Left colon (tissue), 2 donors: ENCODE results near the gene ZNF474. TPM values are rescaled to one million over a fixed set of nuclear protein-coding genes. Genes with fewer than 3 reads are reported as not detected.

ENCODE experiments used
- ATAC-seq: fragments of 200-7000 bp; cut with Tn5 transposase; one replicate; pipeline ENCODE4 v1.9.1; 2020; ENCODE audit warnings: mild to moderate bottlenecking, moderate library complexity
- DNase-seq, 2 donors: peaks; one replicate each; pipeline ENCODE4 v3.0.0-alpha.2; 2020
- intact Hi-C, 2 donors: fragments of 100-400 bp; cut with DNase I in 1 of 2; cut with micrococcal nuclease in 1 of 2; formaldehyde crosslinking; loops; one replicate each; pipeline versions ENCODE4 v1.11.2 to v1.14.0; 2022; cut with DNase I, micrococcal nuclease
- total RNA-seq, 2 donors: library from RNA; stranded (reverse); fragmentation: NEBNext Ultra II Directional; extraction: Animal tissue kit (Norgen Biotek cat#: 25700); gene quantifications; one replicate each; pipeline ENCODE4 v1.2.1, GENCODE V29; 2021
- donor health status: DM: no; HTN: no; CAD: no.
- donor health status: DM: yes; HTN: yes; CAD: no.

The ZNF474 gene
- total RNA-seq, 2 donors from 2014 or later, result not detected

DNA sequence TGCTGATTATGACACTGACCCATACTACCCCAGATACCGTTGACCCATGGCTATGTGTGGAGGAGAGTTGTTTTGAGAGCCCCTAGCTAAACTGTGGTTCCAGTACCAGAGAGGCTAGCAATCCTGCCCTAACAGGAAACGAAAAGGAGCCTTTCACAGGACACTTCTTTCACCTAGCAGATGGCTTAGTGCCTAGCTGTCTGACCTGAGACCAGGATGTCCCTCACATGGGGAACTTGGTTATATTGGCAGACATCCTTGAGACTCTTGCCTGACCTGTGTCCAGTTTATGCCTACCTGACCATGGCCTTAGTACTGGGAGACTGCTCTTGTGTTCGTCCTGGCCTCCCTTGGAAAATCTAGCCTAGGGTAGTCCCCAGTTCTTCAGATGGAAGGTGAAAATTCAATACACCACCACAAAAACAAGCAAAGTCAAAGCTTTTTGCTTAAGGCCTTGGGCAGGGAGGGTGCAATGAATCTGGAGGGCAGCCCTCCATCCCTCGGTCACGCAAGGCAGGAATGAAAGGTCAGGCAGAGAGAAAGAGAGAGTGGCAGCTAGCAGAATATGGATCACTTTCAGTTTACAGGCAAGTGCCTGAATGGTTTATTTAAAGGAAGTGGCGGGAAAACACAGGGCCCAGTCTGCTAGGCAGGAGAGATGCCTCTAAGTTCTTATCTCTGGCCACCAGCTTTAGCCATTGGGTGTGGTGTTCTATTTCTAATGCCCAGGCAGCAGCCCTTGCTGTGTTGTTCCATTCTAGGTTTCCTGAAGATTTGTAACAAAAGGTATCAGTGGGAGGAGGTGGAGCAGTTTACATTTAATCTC lies 16.4 kb upstream of the ZNF474 start:
- intact Hi-C loops, result no loop called here
- ATAC-seq (no peak), DNase-seq (no peak)

DNA sequence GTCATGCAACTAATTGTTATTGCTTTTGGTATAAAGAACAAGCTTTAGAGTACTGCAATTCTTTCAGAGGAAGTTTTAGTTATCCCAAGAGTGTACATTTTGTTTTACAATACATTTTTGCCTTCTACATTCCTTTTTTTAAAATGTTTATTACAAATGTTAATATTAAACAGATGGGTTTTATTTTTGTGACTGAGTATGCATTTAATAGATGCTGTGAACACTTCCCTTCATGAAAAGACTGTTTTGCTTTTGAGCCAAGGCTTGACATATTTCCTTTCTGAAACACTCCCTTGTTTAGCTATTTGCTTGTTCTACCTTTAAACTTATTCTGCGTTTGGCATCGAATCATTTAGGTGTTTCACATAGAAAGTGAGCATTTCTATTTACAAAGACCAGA lies 14.8 kb upstream of the ZNF474 start:
- no peak for ATAC-seq
- intact Hi-C loops, result no loop called here
- DNase-seq, result no peak

DNA sequence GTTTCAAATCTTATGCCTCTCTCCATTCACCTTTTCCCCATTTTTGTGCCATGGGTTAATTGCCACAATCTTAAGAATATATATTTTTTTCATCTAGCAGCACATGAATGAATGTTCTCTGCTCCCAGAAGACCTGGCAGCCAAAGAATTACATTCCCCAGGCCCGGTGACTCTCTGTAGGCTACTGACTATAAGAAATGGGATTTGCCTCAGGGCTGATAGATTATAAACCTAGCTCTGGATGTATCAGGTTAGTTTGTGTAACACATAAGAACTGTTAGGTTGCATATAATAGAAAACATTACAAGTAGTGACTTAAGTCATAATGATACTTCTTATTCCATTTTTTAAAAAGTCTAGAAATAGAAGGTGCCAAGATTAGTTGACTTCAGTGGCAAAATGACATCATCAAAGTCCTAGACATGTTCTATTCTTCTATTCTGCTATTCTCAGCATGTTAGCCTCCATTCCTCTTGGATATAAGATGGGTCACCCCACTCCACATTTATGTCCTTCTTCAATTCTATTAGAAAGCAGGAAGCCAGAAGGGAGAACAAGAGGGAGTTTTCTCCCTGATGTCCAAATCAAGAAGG lies 10.9 kb upstream of the ZNF474 start:
- DNase-seq, result no peak
- intact Hi-C loops, result no loop called here
- no peak for ATAC-seq

DNA sequence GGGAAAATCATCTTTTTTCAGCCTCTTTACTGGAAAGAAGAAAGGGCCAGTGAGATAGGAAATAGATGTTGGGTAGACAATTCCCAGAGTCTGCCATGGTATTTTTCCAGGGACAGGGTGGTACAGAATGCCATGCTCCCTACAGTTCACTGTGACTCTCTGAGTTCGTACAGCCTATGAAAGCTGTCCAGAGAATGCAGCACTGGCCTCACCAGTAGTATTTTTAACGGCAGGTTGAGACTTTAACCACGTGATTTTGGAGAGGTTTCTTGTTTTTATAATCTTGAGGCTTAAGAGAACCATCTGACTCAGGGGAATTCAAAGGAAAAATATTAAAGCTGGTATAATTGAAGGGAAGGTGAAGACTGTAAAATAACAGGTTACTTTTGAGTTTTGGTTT lies 10.1 kb upstream of the ZNF474 start:
- ATAC-seq (no peak), DNase-seq (no peak)
- intact Hi-C loops, result no loop called here

DNA sequence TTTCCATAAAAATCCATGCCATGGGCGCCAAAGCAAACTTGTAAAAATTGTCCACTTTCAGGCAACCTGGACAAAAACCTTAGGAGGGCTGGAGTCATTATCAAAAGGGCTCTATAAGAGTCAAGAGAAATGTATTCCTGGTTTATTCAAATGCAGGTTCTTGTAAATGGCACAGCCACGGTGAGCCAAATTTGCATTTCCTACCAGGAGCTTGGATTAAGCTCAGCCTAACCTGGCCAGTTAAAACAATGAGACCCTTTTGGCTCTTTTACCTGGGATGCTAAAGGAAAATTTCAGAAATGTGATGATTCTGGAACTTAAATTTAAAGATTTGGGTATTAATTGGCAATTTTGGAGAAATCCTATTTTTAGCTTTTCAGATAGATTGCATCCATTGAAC lies 8.9 kb upstream of the ZNF474 start:
- DNase-seq, result no peak
- ATAC-seq, result no peak
- intact Hi-C loops, result no loop called here

DNA sequence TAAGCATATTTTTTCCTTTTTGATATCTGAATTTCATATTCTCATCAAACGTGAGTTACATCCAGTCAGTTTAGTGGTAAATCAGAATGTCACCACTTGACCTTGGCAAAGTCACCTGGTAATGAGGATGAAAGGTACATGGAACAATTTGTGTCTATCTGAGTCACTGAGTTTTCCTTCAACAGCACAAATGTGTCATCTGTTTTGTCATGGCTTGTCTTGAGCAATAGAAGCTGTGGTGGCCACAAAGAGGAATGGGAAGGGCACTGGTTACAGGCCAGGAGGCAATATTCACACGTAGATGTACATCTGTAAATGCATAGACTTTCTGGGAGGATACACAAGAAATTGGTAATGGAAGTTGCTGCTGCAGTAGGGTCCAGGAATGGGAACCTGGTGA lies 8.4 kb upstream of the ZNF474 start:
- DNase-seq, result no peak
- intact Hi-C loops, result no loop called here
- ATAC-seq, result no peak

DNA sequence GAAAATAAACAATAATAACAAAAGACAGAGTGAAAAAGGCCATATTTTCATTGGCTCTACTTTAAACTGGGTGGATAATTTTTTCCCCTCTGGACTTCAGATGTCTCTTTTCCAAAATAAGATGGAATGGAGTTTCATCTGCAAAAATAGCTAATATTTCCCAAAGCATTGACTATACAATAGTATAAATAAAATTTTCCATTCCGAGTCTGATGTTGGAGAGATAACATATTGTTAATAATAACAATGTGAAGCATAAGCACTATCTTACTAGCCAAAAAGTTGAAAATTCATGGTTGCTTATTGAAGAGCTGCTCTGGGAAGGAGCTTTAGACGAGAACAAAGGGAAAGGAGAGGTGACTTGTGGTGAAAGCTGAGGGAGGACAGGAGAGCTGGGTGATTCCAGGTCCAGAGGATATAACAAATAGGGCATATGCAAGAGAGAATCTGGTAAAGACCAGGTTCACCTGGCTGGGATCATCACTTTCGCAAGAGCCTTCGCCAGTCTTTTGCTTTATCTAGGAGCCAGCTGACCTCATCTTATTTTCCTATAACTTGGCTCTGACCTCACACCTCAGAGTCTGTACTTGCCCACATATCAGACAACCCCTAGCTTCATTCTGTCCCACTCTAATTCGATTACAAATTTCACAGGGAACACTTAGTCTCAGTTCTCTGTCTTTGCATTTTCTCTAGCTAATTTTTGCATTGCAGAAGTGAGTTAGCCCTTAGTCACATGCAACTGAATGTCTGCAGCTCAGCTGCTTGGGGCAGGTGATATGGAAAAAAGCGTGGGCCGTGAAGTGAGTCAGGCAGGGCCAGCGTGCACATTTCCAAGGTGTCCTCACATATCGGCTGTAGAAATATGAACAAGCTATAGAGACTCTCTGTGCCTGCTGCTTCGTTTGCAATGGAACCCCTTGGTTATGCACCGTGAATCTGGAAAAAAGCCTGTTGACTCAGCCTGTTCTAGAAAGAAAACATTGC lies 7.6 kb upstream of the ZNF474 start:
- no peak for ATAC-seq
- intact Hi-C loops, result no loop called here
- no peak for DNase-seq

DNA sequence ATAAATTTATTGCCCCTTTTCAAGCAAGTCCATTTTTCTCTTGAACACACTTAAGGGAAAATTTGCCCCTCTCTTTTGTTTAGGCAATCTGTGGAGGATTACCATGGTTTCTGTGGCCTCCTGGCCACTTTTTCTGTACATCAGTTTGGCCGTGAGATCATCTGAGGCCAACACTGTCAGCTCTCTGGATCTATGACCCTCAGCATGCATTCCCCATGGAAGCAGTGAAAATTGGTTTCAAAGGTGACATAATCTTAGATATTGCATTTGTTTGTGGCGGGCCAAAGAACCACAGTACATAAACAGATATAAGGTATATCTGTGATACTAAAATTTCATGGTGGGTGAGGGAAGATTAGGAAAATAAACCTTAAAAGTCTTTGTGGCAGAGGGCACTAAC lies 4.6 kb upstream of the ZNF474 start:
- intact Hi-C loops, result no loop called here
- ATAC-seq (no peak), DNase-seq (no peak)

DNA sequence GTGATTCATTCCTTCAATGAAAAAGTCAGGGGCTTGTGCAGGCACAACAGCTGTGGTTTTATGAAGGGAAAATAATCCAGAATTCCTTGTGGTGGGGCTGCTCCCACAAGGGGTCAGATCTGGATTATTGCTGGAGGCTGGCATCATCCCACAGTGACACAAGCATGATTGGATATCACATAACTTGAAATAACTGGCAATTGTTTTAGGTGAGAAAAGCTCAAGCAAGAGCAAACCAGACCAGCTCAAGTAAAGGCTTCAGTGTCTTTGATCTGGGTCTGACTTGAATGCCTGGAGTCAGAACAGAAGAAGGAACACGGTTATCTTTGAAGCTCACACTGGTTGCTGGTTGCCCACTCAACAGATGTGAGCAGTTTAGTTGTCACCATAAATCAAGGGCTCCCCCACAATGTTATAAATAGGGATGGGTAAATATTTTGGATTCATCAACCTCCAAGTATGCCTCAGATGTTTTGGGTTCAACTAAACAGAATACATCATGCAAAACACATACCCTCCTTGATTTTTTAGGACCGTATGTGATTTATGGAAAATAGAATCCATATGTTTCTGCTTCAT lies 3.1 kb upstream of the ZNF474 start:
- no peak for ATAC-seq
- intact Hi-C loops, result no loop called here
- no peak for DNase-seq

DNA sequence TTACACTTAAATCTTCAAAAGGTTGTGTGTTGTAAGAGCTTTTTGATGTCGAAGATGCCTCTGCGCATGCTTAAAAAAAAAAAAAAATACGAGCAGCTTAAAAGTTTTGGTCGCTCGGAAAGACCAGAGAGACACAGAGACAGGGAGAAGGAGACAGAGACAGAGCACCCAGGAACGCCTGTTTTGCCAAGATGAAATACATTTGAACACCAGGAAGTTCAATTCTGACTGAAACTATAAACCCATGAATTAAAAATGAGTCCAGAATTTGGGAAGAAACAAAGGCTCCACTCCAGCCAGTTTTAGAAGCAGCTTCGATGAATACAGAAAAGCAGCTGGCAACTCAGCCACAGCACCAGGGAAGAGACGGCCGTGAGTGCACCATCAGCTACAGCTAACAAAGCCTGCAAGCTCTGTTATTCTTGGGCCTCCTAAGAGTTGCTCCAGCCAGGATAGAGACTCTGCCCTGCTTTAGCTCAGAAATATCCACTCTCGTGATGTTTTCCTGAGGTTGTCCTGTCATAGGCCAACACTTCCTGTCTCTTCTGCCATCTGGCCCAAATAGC lies 2.5 kb upstream of the ZNF474 start:
- intact Hi-C loops, result no loop called here
- DNase-seq (no peak), ATAC-seq (no peak)

DNA sequence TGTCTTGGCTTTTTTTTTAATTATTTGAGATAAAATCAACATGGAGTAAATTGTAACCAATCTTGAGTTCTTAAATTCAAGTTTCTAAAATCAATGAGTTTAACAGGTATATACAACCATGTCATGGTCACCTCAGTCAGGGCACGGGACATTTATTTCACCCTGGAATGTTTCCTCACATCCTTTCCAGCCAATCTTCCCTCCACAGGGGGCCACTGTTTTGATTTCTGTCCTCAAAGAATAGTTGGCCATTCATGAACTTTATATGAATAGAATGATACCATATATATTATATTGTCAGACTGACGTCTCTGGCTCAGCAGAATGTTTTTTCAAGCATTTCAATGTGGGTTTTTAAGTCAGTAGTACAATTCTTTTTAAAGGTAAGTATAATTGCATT lies 806 bp downstream of the ZNF474 start:
- DNase-seq, result no peak
- intact Hi-C loops, result no loop called here
- ATAC-seq, result no peak

DNA sequence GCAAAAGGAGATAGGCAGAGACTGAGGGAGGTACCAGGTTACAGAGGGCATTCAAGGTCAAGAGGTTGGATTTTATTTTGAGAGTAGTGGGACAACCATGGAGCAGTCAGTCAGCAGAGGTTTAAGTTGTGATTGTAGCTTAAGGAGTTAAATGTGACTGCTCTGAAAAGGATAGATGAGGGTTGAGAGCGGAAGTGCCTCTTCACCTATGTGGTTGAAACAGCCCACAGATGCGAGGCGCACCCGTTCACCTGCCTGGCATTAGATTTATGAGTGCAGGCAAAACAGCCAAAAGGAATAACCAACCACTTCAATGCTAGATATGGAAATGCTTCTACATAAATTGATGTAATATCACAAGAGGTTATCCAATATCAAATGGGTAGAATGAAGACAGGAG lies 8.4 kb downstream of the ZNF474 start:
- intact Hi-C loops, result no loop called here
- DNase-seq, result no peak
- no peak for ATAC-seq

DNA sequence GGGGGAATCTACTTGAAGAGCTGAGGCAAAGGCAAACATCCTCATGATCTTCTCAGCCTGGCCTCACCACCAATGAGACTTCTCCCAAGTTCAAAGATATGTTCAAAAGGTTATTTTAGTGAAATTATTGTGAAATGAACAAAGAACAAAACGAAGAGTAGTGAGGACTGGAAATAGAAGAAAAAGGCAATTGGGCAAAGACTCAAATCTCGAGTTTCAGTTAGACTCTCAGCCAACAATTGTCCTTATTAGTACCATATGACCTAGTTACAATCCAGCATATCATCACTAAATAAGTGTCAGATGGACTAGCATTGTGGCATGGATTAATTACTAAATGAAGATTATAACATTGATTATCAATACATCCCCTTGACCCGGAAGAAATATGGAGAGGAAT lies 9.0 kb downstream of the ZNF474 start:
- intact Hi-C loops, result no loop called here
- no peak for DNase-seq
- no peak for ATAC-seq

DNA sequence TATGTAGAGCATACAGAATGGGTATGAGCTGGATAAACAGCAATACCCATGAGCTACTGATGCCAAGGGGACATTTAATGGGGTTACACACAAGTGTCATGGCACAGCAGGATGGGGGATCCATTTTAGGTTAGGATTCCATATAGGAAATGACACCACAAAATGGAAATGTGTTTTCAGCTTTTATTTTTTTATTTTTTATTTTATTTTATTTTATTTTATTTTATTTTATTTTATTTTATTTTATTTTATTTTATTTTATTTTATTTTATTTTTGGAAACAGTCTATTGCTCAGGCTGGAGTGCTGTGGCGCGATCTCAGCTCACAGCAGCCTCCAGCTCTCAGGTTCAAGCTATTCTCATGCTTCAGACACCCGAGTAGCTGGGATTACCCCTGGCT lies 11.6 kb downstream of the ZNF474 start:
- intact Hi-C loops, result no loop called here
- DNase-seq (no peak), ATAC-seq (no peak)

DNA sequence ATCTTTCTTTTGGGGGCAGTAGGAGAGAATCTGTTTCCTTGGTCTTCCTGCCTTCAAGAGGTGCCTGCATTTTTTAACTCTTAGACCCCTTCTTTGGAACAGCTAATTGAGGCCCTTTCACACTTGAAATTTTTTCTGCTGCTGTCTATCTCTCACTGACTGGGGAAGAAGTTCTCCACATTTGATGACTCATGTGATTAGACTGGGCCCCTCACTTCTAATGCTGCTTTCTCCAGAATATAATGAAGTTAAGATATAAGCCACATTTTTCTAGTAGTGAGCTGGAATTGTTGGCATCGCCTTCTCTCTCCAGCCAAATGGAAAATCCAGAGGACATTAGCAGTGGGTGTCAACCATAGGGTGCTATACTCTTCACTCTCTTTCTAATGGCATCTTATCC lies 12.4 kb downstream of the ZNF474 start:
- DNase-seq, result no peak
- no peak for ATAC-seq
- intact Hi-C loops, result no loop called here

DNA sequence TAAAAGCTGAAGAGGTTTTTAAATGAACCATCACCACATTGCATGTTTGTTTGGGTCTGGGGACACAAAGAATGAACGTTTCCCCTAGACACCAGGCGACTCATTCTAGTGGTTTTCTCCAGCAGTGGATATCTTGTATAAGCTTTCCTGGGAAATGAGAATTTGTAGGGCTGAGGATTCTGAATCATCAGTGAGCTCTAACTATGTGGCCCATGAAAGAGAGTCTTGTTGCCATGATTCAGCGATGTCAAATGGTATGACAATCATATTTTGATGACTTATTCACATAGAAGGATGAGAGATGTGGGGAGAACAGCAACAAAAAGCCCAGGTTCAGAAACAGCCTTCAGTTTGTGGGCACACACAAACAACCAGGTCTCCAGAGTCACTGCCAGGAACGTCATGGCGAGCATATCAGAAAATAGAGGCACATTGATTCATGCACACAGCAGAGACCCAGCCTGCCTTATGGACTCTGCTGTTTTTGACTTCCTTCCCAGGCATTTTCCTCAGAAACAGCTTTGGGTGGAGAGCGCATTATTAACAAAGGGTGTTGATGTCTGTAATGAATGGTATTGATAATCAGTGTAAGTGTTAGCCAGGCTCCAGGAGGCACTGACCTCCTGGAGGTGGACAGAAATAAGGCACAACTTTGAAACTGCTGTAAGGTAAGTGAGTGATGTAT lies 13.3 kb downstream of the ZNF474 start:
- ATAC-seq, result no peak
- intact Hi-C loops, result no loop called here

DNA sequence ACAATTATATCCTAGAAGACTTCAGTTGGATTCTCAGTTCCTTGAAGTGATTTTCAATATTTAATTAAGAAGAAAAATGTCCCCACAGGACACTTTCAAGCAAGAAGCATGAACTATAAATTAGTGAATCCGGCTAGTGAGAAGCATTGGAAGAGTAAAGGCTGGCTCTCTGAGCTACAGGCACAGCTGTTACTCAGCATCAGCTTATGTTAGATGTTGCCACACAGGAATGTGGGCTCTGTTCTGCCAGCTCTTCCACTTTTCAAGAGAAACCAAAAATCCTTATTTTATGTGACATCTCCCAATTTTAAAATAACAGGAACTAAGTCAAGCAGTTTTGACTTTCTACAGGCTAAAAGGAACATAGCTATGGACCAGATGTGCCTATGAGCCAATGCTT lies 14.9 kb downstream of the ZNF474 start:
- DNase-seq (no peak), ATAC-seq (no peak)
- intact Hi-C loops, result no loop called here

More for the DNA sequence above, 13.3 kb downstream of the ZNF474 start:
- DNase-seq, result no peak

DNA sequence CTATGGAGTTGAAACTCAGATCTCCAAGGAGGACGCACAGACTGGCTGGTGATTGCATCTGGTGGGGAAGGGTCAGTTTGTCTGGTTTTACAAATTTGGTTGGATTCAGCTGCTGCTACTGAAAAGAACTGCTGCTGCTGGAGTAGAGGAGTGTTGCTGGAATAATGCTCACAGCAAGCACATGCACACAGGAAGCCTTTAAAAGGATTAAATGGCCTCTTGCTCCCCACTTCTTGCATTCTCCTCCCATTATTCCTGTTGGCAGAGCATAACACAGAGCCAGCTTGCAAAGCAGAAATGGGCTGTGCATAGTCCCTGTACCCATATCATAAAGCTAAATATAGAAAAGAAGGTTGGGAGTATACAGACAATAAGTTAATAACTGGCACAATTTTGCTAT lies 16.6 kb downstream of the ZNF474 start:
- ATAC-seq (no peak), DNase-seq (no peak)
- intact Hi-C loops, result no loop called here
